RCC 7860 (cell line): ENCODE data around the gene ACOT2.
"Not testable (repeated sequence)": the region's sequence is repeated elsewhere in the genome, so short reads cannot be mapped to it uniquely, and the experiment has no call there.

Experiments used
- DNase-seq: peaks from one replicate; pipeline ENCODE4 v3.0.0-alpha.2; 2015; ENCODE audit warnings: low spot score
- FAIRE-seq: peaks from 2 replicates; lab custom pipeline; 2012; peaks lifted over from hg19 to GRCh38; lab: Jason Lieb, UNC

Gene ACOT2

GRCh38 chr14:73569185-73569958 is at the start of gene ACOT2:
ACOT2 (plus strand) TSS chr14:73569213; CDS start chr14:73569241, 28 bp downstream.
- DNase-seq, result peak; percentile 34
- not testable (repeated sequence) for FAIRE-seq

- DNase-seq (no peak), FAIRE-seq (no peak)
These were observed 47.8 kb upstream of the ACOT2 start for GRCh38 chr14:73521229-73521628.

- FAIRE-seq (no peak), DNase-seq (no peak)
These were observed 44.5 kb upstream of the ACOT2 start for GRCh38 chr14:73524493-73524892.

- FAIRE-seq, result no peak
These were observed 42.7 kb upstream of the ACOT2 start for GRCh38 chr14:73526036-73526984.

GRCh38 chr14:73529356-73529755 is 39.7 kb upstream of the ACOT2 start:
- not testable (repeated sequence) for DNase-seq

More at GRCh38 chr14:73526036-73526984, 42.7 kb upstream of the ACOT2 start:
- no peak for DNase-seq

GRCh38 chr14:73531971-73532370 is 37.0 kb upstream of the ACOT2 start:
- DNase-seq, FAIRE-seq: not testable (repeated sequence)

More at GRCh38 chr14:73529356-73529755, 39.7 kb upstream of the ACOT2 start:
- not testable (repeated sequence) for FAIRE-seq

DNA sequence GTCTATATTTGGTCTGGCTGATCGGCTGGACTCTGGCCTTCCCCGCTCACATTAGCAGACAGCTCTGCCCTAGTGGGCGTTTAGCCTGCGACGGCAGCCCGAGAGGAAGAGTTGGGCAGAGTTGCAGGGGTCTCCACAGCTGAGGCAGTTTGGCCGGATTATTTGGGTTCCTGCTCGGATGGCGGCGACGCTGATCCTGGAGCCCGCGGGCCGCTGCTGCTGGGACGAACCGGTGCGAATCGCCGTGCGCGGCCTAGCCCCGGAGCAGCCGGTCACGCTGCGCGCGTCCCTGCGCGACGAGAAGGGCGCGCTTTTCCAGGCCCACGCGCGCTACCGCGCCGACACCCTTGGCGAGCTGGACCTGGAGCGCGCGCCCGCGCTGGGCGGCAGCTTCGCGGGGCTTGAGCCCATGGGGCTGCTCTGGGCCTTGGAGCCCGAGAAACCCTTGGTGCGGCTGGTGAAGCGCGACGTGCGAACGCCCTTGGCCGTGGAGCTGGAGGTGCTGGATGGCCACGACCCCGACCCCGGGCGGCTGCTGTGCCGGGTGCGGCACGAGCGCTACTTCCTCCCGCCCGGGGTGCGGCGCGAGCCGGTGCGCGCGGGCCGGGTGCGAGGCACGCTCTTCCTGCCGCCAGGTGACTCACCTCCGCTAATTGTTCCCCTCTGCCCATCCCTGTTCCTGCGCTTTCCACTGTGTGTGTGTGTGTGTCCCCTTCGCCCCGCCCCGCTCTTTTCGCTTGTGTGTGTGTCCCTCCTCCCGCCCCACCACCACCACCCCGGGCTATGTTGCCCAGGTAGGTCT is 31.6 kb upstream of the ACOT2 start:
- not testable (repeated sequence) for FAIRE-seq, DNase-seq

GRCh38 chr14:73539017-73539416 is 30.0 kb upstream of the ACOT2 start:
- not testable (repeated sequence) for FAIRE-seq, DNase-seq

DNA sequence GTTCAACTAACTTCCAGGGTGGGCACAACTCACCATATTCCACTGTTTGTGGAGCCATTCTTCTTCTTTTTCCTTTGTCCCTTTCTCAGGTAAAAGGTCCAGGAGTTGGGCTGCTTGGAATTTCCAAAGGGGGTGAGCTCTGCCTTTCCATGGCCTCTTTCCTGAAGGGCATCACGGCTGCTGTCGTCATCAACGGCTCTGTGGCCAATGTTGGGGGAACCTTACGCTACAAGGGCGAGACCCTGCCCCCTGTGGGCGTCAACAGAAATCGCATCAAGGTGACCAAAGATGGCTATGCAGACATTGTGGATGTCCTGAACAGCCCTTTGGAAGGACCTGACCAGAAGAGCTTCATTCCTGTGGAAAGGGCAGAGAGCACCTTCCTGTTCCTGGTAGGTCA is 26.1 kb upstream of the ACOT2 start:
- not testable (repeated sequence) for FAIRE-seq, DNase-seq

GRCh38 chr14:73545353-73545752 is 23.7 kb upstream of the ACOT2 start:
- not testable (repeated sequence) for FAIRE-seq, DNase-seq

DNA sequence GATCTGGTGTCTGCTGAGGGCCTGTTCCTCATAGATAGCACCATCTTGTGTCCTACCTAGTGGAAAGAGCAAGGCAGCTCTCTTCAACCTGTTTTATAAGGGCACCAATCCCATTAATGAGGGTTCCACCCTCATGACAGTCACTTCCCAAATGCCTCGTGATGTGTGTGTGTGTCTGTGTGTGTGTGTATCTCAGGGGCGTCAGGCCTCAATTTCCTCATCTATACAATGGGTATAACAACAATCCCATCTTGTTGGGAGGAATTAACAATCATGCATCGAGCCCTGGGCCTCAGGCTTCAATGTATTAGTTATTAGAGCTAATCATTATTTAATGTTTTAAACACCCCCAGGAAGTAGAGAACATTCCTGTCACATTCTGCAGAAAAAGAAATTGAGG is 19.9 kb upstream of the ACOT2 start:
- FAIRE-seq, DNase-seq: not testable (repeated sequence)

- not testable (repeated sequence) for DNase-seq, FAIRE-seq
These were observed 19.0 kb upstream of the ACOT2 start for GRCh38 chr14:73549889-73550524.

GRCh38 chr14:73553845-73554244 is 15.2 kb upstream of the ACOT2 start:
- no peak for FAIRE-seq
- DNase-seq, result no peak

- not testable (repeated sequence) for DNase-seq, FAIRE-seq
These were observed 11.8 kb upstream of the ACOT2 start for GRCh38 chr14:73557201-73557600.

DNA sequence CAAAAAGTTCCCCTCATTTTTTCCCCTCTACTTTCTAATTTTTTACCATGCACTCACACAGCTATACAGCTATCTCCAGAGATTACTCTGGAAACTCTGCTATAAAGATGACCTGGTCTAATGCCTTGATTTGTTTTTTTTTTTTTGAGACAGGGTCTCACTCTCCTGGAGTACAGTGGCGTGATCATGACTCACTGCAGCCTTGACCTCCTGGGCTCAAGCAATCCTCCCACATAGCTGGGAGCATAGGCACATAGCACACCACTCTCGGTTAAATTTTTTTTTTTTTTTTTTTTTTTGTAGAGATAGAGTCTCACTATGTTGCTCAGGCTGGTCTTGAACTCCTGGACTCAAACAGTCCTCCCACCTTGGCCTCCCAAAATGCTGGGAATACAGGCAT is 10.8 kb upstream of the ACOT2 start:
- not testable (repeated sequence) for FAIRE-seq, DNase-seq

GRCh38 chr14:73562256-73562655 is 6.8 kb upstream of the ACOT2 start:
- FAIRE-seq, DNase-seq: not testable (repeated sequence)

- not testable (repeated sequence) for FAIRE-seq, DNase-seq
These were observed 6.3 kb upstream of the ACOT2 start for GRCh38 chr14:73562696-73563095.

- DNase-seq, FAIRE-seq: not testable (repeated sequence)
These were observed 2.6 kb upstream of the ACOT2 start for GRCh38 chr14:73566431-73566830.

DNA sequence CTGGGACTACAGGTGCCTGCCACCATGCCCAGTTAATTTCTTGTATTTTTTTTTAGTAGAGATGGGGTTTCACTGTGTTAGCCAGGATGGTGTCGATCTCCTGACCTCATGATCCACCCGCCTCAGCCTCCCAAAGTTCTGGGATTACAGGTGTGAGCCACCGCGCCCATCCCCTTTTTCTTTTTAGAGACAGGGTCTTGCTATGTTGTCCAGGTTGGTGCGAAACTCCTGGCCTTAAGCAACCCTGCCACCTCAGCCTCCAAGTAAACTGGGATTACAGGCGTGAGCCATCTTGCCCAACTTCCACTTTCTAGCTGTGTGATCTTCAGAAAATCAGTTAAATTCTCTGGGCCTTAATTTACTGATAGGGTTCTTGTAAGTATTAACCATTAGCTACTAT is 2.1 kb upstream of the ACOT2 start:
- DNase-seq, FAIRE-seq: not testable (repeated sequence)

- no peak for DNase-seq
- no peak for FAIRE-seq
These were observed 1.7 kb upstream of the ACOT2 start for GRCh38 chr14:73567358-73567757.
